Left lung (tissue), 10 donors: ENCODE results near the gene HIPK4. TPM values are rescaled to one million over a fixed set of nuclear protein-coding genes. Genes with fewer than 3 reads are reported as not detected.

Experiments used
- ATAC-seq: fragments of 200-7000 bp; cut with Tn5 transposase; one replicate; pipeline ENCODE4 v1.9.1; 2020; ENCODE audit warnings: moderate library complexity
- DNase-seq, 4 donors: peaks; one replicate each; pipeline ENCODE4 v3.0.0-alpha.2; 2013 to 2020
- H3K27ac ChIP-seq, 2 donors: fragments of 200-600 bp; sonication (generic) in 1 of 2; one replicate each; pipeline versions ENCODE4 v1.5.0 to v1.8.0; 2020 to 2021
- H3K27me3 ChIP-seq, 2 donors: fragments of 200-600 bp; sonication (generic) in 1 of 2; one replicate each; pipeline versions ENCODE4 v1.5.0 to v1.8.0; 2020 to 2021
- H3K36me3 ChIP-seq, 2 donors: fragments of 200-600 bp; sonication (generic) in 1 of 2; one replicate each; pipeline versions ENCODE4 v1.5.0 to v1.8.0; 2020 to 2021
- H3K4me1 ChIP-seq, 2 donors: fragments of 200-600 bp; one replicate each; pipeline ENCODE4 v1.8.0; 2021
- H3K4me3 ChIP-seq, 2 donors: fragments of 200-600 bp; sonication (generic) in 1 of 2; one replicate each; pipeline versions ENCODE4 v1.5.0 to v1.8.0; 2020 to 2021; ENCODE audit warnings: mild to moderate bottlenecking in 1 of 2
- H3K9me3 ChIP-seq, 2 donors: fragments of 200-600 bp; sonication (generic) in 1 of 2; one replicate each; pipeline versions ENCODE4 v1.5.0 to v1.8.0; 2020 to 2021
- intact Hi-C, 2 donors: fragments of 100-400 bp; cut with DNase I; formaldehyde crosslinking; loops; one replicate each; pipeline versions ENCODE4 v1.11.2 to v1.14.2; 2022
- polyA plus RNA-seq, 6 donors: library from polyadenylated mRNA; unstranded; fragments of 120-200 nt; gene quantifications; one replicate each; pipeline ENCODE4 v1.2.1, GENCODE V29; 2013; ENCODE audit not compliant: insufficient read length in 6 of 6
- total RNA-seq, 2 donors: library from RNA; stranded (reverse); fragmentation: NEBNext Ultra II Directional; extraction: Animal tissue kit (Norgen Biotek cat#: 25700); gene quantifications; one replicate each; pipeline ENCODE4 v1.2.1, GENCODE V29; 2021
- TF ChIP-seq, protein P1 (sequence below), 2 donors: fragments of 200-600 bp; sonication (generic) in 1 of 2; IDR thresholded peaks; one replicate each; pipeline versions ENCODE4 v1.5.0 to v1.8.0; 2021; ENCODE audit warnings: antibody characterized with exemption in 2 of 2
- donor health status: DM: no; HTN: yes; CAD: no.
- donor health status: DM: no; HTN: no; CAD: no.

HIPK4 gene
- total and polyA plus RNA-seq, 8 donors, result 0.09 to 0.35 (median 0.27) TPM

DNA sequence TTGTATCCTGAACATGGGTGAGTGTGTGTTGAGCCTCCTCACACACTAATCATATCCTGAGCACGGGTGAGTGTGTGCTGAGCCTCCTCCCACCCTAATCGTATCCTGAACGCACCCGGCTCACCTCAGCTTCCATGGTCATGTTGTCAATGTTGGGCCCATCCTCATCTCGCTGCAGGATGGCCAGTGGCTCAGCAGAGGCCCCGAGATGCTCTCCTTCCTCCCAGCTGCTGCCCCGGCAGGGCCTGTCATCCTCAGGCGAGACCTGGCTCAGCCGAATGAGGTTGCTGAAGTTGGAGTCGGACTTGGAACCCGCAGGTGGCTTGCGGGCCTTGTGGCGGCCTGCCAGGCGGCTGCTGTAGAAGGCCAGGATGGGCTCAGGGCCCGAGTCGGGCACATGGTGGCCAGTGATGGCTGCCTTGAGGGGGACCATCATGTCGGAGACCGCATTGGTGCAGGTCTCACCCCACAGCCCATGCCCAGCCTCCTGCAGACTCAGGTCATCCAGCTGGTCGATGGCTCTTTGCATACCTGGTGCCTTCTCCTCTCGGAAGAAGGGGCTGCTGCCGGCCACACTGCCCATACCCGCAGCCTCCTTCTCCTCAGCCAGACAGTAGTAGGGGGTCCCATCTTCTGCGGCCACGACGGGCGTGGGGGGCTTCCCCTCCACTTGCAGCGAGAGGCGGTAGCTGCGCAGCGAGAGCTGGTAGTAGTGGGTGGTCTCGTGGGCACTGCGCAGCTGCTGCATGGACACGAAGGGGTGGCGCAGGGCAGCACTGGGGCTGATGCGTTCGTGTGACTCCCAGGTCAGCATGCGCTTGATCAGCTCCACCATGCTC, 9.6 kb downstream of the HIPK4 start:
- intact Hi-C loops, result no loop called here
- DNase-seq, result peak in 1 of 4 donors; percentile 77
- H3K4me1 ChIP-seq, result no peaks in the 10 kb centered on the region
- ATAC-seq, result no peak
- TF ChIP-seq, protein P1, sequence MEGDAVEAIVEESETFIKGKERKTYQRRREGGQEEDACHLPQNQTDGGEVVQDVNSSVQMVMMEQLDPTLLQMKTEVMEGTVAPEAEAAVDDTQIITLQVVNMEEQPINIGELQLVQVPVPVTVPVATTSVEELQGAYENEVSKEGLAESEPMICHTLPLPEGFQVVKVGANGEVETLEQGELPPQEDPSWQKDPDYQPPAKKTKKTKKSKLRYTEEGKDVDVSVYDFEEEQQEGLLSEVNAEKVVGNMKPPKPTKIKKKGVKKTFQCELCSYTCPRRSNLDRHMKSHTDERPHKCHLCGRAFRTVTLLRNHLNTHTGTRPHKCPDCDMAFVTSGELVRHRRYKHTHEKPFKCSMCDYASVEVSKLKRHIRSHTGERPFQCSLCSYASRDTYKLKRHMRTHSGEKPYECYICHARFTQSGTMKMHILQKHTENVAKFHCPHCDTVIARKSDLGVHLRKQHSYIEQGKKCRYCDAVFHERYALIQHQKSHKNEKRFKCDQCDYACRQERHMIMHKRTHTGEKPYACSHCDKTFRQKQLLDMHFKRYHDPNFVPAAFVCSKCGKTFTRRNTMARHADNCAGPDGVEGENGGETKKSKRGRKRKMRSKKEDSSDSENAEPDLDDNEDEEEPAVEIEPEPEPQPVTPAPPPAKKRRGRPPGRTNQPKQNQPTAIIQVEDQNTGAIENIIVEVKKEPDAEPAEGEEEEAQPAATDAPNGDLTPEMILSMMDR (IDR thresholded peaks at IDR 0.05), result no peak
- H3K27ac ChIP-seq, result no peak overlapping the region
- no peaks in the 10 kb centered on the region for H3K27me3 ChIP-seq
- peaks cover 0 to 40% of the 10 kb centered on the region in 2 donors for H3K36me3 ChIP-seq
- H3K9me3 ChIP-seq, result no peaks in the 10 kb centered on the region
- no peak overlapping the region for H3K4me3 ChIP-seq

DNA sequence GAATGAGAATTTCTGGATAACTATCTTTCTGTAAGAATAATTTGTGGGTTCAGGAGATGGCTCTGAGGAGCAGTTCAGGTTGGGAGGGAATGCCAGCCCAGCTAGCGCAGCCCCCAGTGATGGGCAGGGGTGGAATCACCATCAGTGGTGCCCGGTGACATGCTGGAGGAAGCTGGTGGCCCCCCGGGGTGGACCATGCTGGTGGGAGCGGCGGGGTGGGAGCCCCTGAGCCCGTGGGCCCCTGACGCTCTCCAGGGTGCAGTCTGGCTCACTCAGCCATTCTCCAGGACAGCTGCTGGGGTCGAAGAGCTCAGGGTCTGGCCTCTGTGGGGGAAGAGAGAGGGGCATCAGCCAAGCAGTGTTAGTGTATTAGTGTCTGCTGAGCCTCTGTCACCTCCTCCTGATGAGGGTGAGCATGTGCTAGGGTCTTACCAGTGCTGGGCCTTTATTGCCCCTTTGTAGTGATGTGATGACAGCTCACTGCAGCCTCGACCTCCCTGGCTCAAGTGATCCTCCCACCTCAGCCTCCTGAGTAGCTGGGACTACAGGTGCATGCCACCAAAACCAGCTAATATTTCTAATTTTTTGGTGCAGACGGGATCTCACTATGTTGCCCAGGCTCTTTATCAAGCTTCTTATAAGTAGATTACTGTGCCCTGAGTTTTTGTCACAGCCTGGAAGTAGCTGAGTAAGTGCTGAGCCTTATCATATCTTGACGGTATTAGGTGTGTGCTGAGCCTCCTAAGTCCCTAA, 10.4 kb downstream of the HIPK4 start:
- ATAC-seq, result no peak
- no peaks in the 10 kb centered on the region for H3K27me3 ChIP-seq

DNA sequence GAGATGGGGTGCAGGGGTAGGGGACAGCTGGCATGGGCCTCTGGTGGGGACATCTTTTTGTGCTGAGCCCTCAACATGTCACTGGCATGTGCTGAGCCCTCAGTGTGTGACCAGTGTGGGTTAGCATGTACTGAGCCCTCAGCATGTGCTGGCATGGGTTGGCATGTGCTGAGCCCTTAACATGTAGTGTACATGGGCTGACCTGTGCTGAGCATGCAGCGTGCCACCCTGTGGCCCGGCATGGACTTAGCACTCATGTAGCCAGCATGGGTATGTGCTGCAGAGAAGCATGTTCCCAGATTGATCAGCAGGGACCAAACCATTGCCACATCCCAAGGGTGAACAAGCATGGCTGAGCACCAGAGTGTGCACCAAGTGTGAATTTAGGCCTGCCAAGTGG, 11.5 kb downstream of the HIPK4 start:
- ATAC-seq (no peak), DNase-seq (no peak)
- no peaks in the 10 kb centered on the region for H3K27me3 ChIP-seq
- TF ChIP-seq, protein P1 (IDR thresholded peaks at IDR 0.05), result no peak
- H3K27ac ChIP-seq, result no peak overlapping the region
- H3K9me3 ChIP-seq, result no peaks in the 10 kb centered on the region
- no peaks in the 10 kb centered on the region for H3K4me1 ChIP-seq
- H3K36me3 ChIP-seq, result peaks cover 0 to 59% of the 10 kb centered on the region in 2 donors
- intact Hi-C loops, result no loop called here
- H3K4me3 ChIP-seq, result no peak overlapping the region

More for the DNA sequence above, 10.4 kb downstream of the HIPK4 start:
- TF ChIP-seq, protein P1 (IDR thresholded peaks at IDR 0.05), result no peak
- peaks cover 0 to 48% of the 10 kb centered on the region in 2 donors for H3K36me3 ChIP-seq
- intact Hi-C loops, result no loop called here
- no peak overlapping the region for H3K27ac ChIP-seq
- H3K9me3 ChIP-seq, result no peaks in the 10 kb centered on the region
- no peak overlapping the region for H3K4me3 ChIP-seq
- DNase-seq, result no peak
- no peaks in the 10 kb centered on the region for H3K4me1 ChIP-seq

DNA sequence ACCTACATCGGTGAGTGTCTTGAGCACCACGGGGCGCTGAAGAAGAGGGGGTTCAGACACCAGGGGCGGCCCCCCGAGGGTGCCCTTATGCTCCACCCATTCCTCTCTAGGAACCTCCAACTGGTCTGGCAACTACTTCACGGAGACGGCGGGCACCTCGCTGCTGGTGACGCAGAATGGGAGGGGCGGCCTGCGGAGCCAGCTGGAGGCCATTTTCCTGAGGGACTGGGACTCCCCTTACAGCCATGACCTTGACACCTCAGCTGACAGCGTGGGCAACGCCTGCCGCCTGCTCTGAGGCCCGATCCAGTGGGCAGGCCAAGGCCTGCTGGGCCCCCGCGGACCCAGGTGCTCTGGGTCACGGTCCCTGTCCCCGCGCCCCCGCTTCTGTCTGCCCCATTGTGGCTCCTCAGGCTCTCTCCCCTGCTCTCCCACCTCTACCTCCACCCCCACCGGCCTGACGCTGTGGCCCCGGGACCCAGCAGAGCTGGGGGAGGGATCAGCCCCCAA, 12.1 kb downstream of the HIPK4 start:
- Histone ChIP-seq H3K27me3 (no peaks in the 10 kb centered on the region), H3K9me3 (no peaks in the 10 kb centered on the region), H3K4me3 (no peak overlapping the region), H3K27ac (no peak overlapping the region), H3K4me1 (no peaks in the 10 kb centered on the region), H3K36me3 (peaks cover 0 to 65% of the 10 kb centered on the region in 2 donors)
- DNase-seq (no peak), ATAC-seq (no peak)
- intact Hi-C loops, result no loop called here
- TF ChIP-seq, protein P1 (IDR thresholded peaks at IDR 0.05), result no peak
